Measurements from ENCODE around the gene PNMA8A. TPM values are rescaled to one million over a fixed set of nuclear protein-coding genes. Genes with fewer than 3 reads are reported as not detected.

The PNMA8A gene
- total and polyA plus RNA-seq, 2 of the 8 experiments (the other 6 are each of a cell fraction or from before 2014, with no cell fraction given), result 10.0 to 22.8 TPM

DNA sequence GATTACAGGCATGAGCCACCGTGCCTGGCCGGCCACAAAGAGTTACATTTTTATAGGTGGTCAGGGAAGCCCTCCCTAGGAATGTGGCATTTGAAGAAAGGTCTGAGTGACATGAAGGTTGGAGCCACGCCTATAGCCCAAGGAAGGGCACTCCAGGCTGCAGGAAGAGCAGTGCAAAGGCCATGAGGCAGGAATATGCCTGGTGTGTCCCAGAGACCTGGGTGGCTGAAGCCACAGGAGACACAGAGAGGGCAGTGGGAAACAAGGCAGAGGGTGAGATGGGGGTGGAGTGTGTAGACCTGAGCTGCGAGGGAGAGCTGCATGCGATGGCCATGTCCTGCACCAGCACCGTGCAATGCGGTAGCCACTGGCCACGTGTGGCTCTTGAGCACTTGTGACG is 19.4 kb upstream of the PNMA8A start:
- Histone ChIP-seq H4K8ac (ENCODE audit: extremely low read depth, insufficient read depth, low read length) (no peak overlapping the region), H3K4me3 (ENCODE audit: extremely low read depth in 1 of 4, insufficient read depth in 2 of 4, low read depth in 3 of 4, low read length in 4 of 4) (no peak overlapping the region), H2BK12ac (ENCODE audit: low read depth, low read length) (no peak overlapping the region), H3K27me3 (replicated peaks in 1 of 4; ENCODE audit: control insufficient read depth in 3 of 4, extremely low read depth in 1 of 4, insufficient read depth in 3 of 4, low read length in 3 of 4) (peaks cover 35 to 92% (median 78%) of the 10 kb centered on the region in 4 experiments), H3K9me3 (ENCODE audit: insufficient read depth in 2 of 2, low read depth in 1 of 2, low read length in 1 of 2) (no peaks in the 10 kb centered on the region), H3K9ac (replicated peaks in 1 of 4; ENCODE audit: extremely low read depth in 1 of 4, low read depth in 3 of 4, low read length in 3 of 4) (no peak overlapping the region), H4K91ac (replicated peaks; ENCODE audit: insufficient read length, low read length) (no peak overlapping the region), H2AFZ (ENCODE audit: low read length) (no peak overlapping the region), H2BK120ac (replicated peaks; ENCODE audit: low read depth, low read length) (no peak overlapping the region), H3K36me3 (ENCODE audit: control insufficient read depth in 2 of 4, insufficient read depth in 4 of 4, low read length in 3 of 4) (no peaks in the 10 kb centered on the region), H3K56ac (replicated peaks; ENCODE audit: insufficient read length, low read depth, low read length) (no peak overlapping the region), H3K79me1 (ENCODE audit: low read depth, low read length) (no peaks in the 10 kb centered on the region), H3K27ac (ENCODE audit: low read depth, low read length) (no peak overlapping the region), H3K79me2 (ENCODE audit: control insufficient read depth in 1 of 2, insufficient read depth in 2 of 2, low read length in 2 of 2) (no peaks in the 10 kb centered on the region), H3K4ac (replicated peaks; ENCODE audit: insufficient read length, low read depth, low read length) (no peak overlapping the region), H3K23ac (ENCODE audit: insufficient read length) (no peak overlapping the region), H2BK20ac (ENCODE audit: low read length) (no peak overlapping the region), H4K5ac (ENCODE audit: insufficient read length, low read depth, low read length) (no peak overlapping the region), H2BK5ac (ENCODE audit: low read depth, low read length) (no peak overlapping the region), H2BK15ac (ENCODE audit: low read length) (no peak overlapping the region), H3K4me2 (ENCODE audit: insufficient read depth in 1 of 2, low read depth in 2 of 2, low read length in 2 of 2) (no peak overlapping the region; a peak in 1 of 4 replicates), H3K18ac (ENCODE audit: extremely low read depth, low read length) (no peak overlapping the region), H3K23me2 (ENCODE audit: low read depth, low read length) (peaks cover 14% of the 10 kb centered on the region; the same call in 1 of the 2 replicates), H3K4me1 (replicated peaks in 1 of 4; ENCODE audit: control insufficient read depth in 3 of 4, insufficient read depth in 4 of 4, low read length in 3 of 4) (peaks cover 0 to 36% (median 25%) of the 10 kb centered on the region in 4 experiments; a peak in 6 of 7 replicates), H2AK5ac (ENCODE audit: low read depth, low read length) (no peak overlapping the region), H4K20me1 (replicated peaks in 1 of 2; ENCODE audit: control insufficient read depth in 1 of 2, insufficient read depth in 2 of 2, low read length in 2 of 2) (peaks cover 3 to 8% of the 10 kb centered on the region in 2 experiments), H3K14ac (ENCODE audit: insufficient read length) (no peak overlapping the region)
- 86% methylated on average over 9 of the region's 9 CpGs; no CpG with 5 or more reads in 1 of the 2 experiments for WGBS, 2 experiments (ENCODE audit: extremely low coverage in 1 of 2, insufficient coverage in 1 of 2, insufficient read length in 1 of 2, insufficient replicate concordance in 2 of 2, low coverage in 1 of 2, low lambda C conversion rate in 2 of 2, missing lambda C conversion rate in 1 of 2)
- POLR2A ChIA-PET (ENCODE audit: partially characterized antibody), result interaction anchor here (0.6 to 2.7 kb wide), 6 partner anchors 29 to 222 kb away, joined by 3 to 6 read pairs (median 4); partner anchors contain the start of gene CCDC8
- CTCF ChIA-PET (ENCODE audit: partially characterized antibody), result interaction anchor here (0.9 to 6.7 kb wide), 11 partner anchors 11 to 191 kb away, joined by 3 to 254 read pairs (median 4); partner anchors contain the start of gene CCDC8
- DNase-seq (ENCODE audit: low read depth in 1 of 2, low spot score in 2 of 2) (no peak), FAIRE-seq (no peak)
- no peak for TF ChIP-seq HDAC2 (IDR thresholded peaks at IDR 0.05; ENCODE audit: borderline replicate concordance in 1 of 2, low read depth in 2 of 2, low read length in 2 of 2)
- no peak for TF ChIP-seq SP4 (IDR thresholded peaks at IDR 0.05; ENCODE audit: low read length)
- TF ChIP-seq TCF12 (IDR thresholded peaks at IDR 0.05; ENCODE audit: low read depth, low read length), result no peak
- TF ChIP-seq NANOG (IDR thresholded peaks at IDR 0.05; ENCODE audit: insufficient read depth, low read depth, low read length, poor library complexity, severe bottlenecking), result no peak
- no peak for TF ChIP-seq CBX8 (IDR thresholded peaks at IDR 0.05; ENCODE audit: borderline replicate concordance, low read depth, low read length)
- TF ChIP-seq, protein P1, sequence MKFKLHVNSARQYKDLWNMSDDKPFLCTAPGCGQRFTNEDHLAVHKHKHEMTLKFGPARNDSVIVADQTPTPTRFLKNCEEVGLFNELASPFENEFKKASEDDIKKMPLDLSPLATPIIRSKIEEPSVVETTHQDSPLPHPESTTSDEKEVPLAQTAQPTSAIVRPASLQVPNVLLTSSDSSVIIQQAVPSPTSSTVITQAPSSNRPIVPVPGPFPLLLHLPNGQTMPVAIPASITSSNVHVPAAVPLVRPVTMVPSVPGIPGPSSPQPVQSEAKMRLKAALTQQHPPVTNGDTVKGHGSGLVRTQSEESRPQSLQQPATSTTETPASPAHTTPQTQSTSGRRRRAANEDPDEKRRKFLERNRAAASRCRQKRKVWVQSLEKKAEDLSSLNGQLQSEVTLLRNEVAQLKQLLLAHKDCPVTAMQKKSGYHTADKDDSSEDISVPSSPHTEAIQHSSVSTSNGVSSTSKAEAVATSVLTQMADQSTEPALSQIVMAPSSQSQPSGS (IDR thresholded peaks at IDR 0.05; ENCODE audit: low read length), result no peak
- no peak for TF ChIP-seq SP1 (IDR thresholded peaks at IDR 0.05; ENCODE audit: low read depth, low read length)

Measured in H1 (cell line).